ENCODE measurements around the gene SART1.

Gene SART1

DNA sequence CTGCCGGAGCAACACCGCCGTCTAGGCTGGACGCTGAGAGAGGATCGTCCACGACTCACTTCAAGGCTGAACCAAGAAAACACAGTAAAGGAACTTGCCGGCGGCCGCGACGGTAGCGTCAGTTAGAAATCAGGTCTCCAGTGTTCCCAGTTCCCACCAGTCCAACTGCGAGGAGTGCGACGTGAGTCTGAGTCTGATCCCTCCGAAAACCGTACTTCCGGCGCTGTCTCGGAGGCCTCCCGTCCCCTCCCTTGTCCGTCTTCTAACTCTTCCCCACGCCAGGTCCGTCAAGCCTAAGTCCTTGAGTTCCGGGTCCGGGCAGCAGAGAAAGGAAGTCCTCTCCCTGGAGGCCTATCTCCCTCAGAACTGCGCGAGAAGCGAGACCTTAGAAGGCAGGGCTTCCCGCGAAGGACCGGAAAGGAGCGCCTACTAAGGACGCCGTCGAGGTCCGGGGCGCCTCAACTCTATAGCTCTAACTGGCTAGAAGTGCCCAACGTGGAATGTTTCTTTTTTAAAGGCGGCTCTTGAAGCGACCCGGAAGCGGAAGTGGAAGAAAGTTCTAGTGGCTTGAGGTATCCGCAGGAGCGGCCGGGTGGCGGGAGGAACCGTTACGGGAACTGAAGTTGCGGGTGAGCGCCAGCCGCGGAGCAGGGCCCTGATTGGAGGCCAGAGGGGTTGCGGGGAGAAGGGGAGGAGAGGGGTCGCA is 40.6 kb downstream of the SART1 start, which contains the start of the genes BANF1 and EIF1AD:
BANF1 (plus strand) TSS at position 562 of the 706 bp plus-strand sequence. CDS start 748 bp downstream, outside the sequence.
EIF1AD (minus strand) TSS at position 216 of the 706 bp plus-strand sequence. CDS start 1,768 bp downstream, outside the sequence.
- TF ChIP-seq TAF1 (IDR thresholded peaks at IDR 0.05; ENCODE audit: borderline replicate concordance, insufficient read depth, low read length) (peak; percentile 92; the same call in 1 of the 2 replicates), FOXP2 (optimal IDR thresholded peaks at IDR 0.05; ENCODE audit: borderline replicate concordance, extremely low read depth, extremely low read length, insufficient read depth) (peak; percentile 90), POLR2AphosphoS5 (IDR thresholded peaks at IDR 0.05; ENCODE audit: low read depth, low read length) (peak; percentile 78), REST (IDR thresholded peaks at IDR 0.05; ENCODE audit: insufficient read depth in 1 of 2, low read depth in 2 of 2, low read length in 2 of 2) (0 out of 4 replicates have a peak, but pooled peaks of 1 of the 2 experiments have one; percentile 38), SIN3A (IDR thresholded peaks at IDR 0.05; ENCODE audit: borderline replicate concordance, insufficient read depth, low read length) (peak; percentile 76)

DNA sequence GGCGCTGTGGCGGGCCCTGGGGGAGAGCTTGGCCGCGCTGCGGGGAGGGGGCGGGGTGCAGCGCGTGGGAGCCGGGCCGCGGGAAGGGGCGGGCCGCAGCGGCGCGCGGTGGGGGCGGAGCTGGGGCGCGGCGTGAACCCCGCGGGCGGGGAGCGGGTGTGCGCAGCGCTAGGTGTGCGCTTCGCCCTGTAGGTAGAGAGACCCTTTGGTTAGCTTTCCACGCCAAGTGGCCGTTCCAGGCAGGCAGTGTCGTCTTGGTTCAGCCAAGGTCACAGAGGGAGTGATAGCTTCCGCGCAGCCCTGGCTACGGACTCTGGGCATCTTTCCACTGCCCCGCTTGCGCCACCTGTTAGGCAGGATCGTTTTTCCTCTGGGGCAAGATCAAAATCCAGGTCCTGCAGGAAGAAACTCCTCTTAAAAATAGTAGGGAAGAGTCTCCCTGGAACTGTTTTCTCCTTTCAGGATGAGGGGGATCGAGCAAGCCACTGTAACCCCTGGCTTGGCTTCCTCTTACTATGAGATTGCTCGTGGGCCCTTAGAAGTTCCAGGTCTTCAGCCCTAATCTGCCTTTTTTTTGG is 41.2 kb downstream of the SART1 start:
- TF ChIP-seq FOXP2 (optimal IDR thresholded peaks at IDR 0.05; ENCODE audit: borderline replicate concordance, extremely low read depth, extremely low read length, insufficient read depth) (peak; percentile 25), POLR2AphosphoS5 (IDR thresholded peaks at IDR 0.05; ENCODE audit: low read depth, low read length) (no peak), TAF1 (IDR thresholded peaks at IDR 0.05; ENCODE audit: borderline replicate concordance, insufficient read depth, low read length) (no peak), REST (IDR thresholded peaks at IDR 0.05; ENCODE audit: insufficient read depth in 1 of 2, low read depth in 2 of 2, low read length in 2 of 2) (no peak), SIN3A (IDR thresholded peaks at IDR 0.05; ENCODE audit: borderline replicate concordance, insufficient read depth, low read length) (no peak)

- no peak for TF ChIP-seq TAF1 (IDR thresholded peaks at IDR 0.05; ENCODE audit: borderline replicate concordance, insufficient read depth, low read length)
- TF ChIP-seq REST (IDR thresholded peaks at IDR 0.05; ENCODE audit: insufficient read depth in 1 of 2, low read depth in 2 of 2, low read length in 2 of 2) = no peak
- no peak for TF ChIP-seq SIN3A (IDR thresholded peaks at IDR 0.05; ENCODE audit: borderline replicate concordance, insufficient read depth, low read length)
- TF ChIP-seq POLR2AphosphoS5 (IDR thresholded peaks at IDR 0.05; ENCODE audit: low read depth, low read length) = no peak
- TF ChIP-seq FOXP2 (optimal IDR thresholded peaks at IDR 0.05; ENCODE audit: borderline replicate concordance, extremely low read depth, extremely low read length, insufficient read depth) = no peak
These were observed 41.8 kb downstream of the SART1 start for GRCh38 chr11:66003291-66003690.

DNA sequence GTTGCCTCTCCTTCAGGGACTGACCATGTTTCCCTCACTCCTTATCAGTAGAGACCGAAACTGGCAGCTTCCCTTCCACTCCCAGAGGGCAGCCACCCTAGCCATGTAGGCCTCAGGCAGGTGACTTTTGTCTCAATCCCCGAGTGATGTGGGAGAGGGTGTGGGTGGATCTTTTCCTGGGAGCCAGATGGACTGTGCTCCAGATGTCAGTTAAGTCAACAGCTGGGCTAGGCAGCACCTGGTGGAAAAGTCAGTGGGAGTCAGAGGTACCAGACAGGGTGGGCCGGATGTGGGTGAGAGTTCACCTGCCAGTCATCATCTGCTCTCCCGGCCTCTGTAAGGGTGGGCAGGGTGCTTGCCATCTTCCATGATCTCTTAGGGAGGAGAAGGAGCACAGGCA is 42.7 kb downstream of the SART1 start:
- TF ChIP-seq FOXP2 (optimal IDR thresholded peaks at IDR 0.05; ENCODE audit: borderline replicate concordance, extremely low read depth, extremely low read length, insufficient read depth) (no peak), SIN3A (IDR thresholded peaks at IDR 0.05; ENCODE audit: borderline replicate concordance, insufficient read depth, low read length) (no peak), POLR2AphosphoS5 (IDR thresholded peaks at IDR 0.05; ENCODE audit: low read depth, low read length) (no peak), TAF1 (IDR thresholded peaks at IDR 0.05; ENCODE audit: borderline replicate concordance, insufficient read depth, low read length) (no peak)

DNA sequence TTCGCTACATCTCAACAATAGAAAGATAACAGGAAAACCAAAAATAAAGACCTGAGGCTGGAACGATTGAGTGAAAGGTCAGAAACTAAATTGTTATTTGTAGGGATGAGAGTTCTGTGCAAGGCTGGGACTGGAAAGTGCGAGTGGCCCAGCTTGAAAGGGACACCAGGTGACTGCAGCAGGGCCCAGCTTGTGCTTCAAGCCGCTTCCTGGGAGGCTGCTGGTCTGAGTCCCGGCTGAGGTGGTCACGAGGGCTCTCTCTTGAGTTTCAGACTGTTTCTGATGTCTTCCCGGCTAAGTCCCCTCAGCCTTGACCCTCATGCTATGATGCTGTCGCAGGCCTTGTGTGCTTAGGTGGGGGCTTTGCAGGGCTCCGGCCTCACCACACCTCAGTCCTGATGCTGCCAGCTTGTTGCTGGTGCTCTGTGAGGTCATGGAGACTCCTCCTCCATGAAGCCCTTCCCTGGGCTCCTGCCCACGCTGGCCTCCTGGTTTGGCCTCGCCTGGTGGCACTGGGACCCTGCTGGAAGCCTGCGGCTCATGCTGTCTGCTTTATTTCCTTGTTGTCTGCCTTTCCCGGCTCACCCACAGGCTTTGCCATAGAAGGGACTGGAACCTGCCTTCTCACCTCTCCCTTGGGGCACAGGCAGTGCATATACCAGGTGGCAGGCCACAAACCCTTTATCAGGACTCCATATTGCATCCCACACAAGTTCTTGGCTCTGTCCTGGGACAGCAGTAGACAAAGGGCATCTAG is 44.8 kb downstream of the SART1 start:
- TF ChIP-seq POLR2AphosphoS5 (IDR thresholded peaks at IDR 0.05; ENCODE audit: low read depth, low read length) = 0 out of 2 replicates have a peak, but pooled peaks have one; percentile 40
- TF ChIP-seq REST (IDR thresholded peaks at IDR 0.05; ENCODE audit: insufficient read depth in 1 of 2, low read depth in 2 of 2, low read length in 2 of 2) = no peak
- TF ChIP-seq TAF1 (IDR thresholded peaks at IDR 0.05; ENCODE audit: borderline replicate concordance, insufficient read depth, low read length) = no peak

All from PFSK-1 (cell line).